HG02973 (cell line): Measurements from ENCODE around the gene ASPM.
"Not testable (repeated sequence)": the region's sequence is repeated elsewhere in the genome, so short reads cannot be mapped to it uniquely, and the experiment has no call there.

Experiments used
- ATAC-seq: cut with Tn5 transposase; IDR thresholded peaks from one replicate; pipeline ENCODE4 v1.9.1; 2021; ENCODE audit warnings: moderate library complexity; ENCODE audit not compliant: unreplicated experiment

Gene ASPM

DNA sequence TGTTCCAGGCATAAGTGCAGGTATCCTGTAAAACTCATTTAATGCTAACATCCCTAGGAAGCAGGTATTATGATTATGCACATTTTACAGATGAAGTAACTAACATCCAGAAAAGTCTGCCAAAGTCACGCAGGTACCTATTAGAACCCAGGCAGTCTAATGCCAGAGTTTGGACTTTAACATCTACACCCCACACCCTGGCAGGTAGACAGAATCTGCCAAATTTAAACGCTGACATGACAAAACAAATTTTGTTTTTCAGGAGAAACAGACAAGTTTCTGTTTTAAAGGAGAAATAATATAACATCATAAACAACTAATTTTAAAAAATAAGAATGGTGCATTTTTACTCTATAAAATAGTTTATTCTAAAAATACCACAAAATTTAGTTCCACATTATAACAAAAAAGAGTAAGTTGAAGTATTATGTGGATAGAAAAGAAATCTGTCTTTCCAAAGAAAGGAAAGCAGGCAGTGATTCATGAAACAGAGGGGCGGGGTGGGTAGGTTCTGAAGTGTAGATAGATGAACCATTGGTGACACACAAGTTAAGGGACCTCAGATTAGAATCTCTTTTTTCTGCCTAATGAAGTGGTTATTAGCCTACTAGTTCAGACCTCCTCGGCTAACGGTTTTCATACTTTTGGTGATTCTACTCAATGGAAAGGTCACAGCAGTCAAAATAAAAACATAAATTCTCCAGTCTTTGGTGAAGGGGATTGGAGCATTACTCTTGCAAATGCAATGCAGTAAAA lies 1.7 kb downstream of the ASPM start:
- ATAC-seq = no peak

DNA sequence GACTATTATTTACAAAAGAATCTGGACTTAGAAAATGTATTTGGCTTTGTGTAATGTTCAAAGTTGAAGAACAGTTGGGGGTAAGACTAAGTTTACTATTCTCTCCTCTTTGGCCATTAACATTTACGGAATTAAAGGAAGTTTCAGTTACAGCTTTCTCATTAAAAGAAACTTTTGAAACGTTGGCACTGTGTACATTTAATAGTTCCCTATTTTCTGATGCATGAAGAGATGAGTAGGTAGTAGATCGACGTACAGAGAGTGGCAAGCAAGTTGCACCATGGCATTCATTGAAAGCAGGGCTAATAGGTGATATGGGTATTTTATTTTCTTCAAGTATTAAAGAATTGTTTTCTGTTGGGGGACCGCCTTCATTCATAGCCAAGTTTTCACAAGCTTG lies 3.2 kb downstream of the ASPM start:
- no peak for ATAC-seq

DNA sequence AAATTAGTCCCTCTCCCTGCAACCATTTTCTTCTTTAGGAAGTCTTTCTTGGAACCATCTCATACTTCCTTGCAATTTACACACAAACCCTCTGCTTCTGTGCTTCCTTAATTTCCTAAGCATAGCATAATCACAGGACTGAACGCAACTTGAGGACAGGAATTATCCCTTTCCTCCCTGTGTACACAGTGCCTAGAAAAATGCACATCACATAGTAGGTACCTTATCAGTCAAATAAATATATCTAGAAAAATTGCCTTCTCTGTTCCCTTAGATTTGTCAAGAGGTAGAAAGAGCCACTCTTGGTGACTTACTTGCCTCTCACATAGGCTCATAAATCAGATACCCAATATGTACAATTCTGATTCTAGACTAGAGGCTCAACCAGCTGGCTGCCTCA lies 4.9 kb downstream of the ASPM start:
- no peak for ATAC-seq

DNA sequence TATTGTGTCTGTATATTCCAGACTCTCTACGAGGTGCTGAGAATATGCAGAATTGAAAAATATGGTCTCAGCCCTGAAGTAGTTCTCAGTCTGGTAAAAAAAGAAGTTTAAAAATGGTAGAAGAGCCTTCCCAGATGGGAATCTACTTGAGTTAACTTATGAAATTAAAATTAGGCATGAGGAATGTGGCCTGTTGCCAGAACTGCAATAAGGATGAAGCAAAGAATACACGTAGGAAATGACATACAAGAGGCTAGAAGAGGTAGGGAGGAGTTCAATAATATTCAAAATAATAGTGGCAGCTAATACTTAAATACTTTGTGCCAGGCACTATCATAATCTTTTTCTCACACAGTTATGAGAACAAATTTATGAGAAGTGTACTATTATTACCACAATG lies 6.3 kb downstream of the ASPM start:
- no peak for ATAC-seq

DNA sequence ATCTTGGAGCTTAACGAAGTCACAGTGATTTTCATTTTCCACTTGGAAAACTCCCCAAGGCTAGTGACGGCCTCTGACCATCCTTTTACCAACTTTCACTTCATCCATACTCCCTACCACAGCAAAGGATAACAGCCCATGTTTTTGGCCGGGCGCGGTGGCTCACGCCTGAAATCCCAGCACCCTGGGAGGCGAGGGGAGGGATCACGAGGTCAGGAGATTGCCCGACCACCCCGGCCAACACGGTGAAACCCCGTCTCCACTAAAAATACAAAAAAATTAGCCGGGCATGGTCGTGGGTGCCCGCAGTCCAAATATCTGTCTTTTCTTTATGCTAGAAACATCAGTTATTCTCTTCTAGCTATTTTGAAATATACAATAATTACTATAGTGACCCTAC lies 7.3 kb downstream of the ASPM start:
- no peak for ATAC-seq

DNA sequence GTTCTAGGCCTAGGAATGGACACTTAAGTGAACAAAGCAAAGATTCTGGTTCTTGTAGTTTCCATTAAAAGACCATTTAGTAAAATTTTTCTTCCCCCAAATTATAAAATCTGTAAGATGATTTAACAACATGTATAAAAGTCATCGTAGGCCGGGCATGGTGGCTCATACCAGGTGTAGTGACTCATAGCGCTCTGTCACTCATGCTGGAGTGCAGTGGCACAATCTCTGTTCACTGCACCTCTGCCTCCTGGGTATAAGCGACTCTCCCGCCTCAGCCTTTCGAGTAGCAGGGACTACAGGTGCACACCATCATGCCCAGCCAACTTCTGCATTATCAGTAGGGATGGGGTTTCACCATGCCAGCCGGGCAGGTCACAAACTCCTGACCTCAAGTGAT lies 9.1 kb downstream of the ASPM start:
- no peak for ATAC-seq

DNA sequence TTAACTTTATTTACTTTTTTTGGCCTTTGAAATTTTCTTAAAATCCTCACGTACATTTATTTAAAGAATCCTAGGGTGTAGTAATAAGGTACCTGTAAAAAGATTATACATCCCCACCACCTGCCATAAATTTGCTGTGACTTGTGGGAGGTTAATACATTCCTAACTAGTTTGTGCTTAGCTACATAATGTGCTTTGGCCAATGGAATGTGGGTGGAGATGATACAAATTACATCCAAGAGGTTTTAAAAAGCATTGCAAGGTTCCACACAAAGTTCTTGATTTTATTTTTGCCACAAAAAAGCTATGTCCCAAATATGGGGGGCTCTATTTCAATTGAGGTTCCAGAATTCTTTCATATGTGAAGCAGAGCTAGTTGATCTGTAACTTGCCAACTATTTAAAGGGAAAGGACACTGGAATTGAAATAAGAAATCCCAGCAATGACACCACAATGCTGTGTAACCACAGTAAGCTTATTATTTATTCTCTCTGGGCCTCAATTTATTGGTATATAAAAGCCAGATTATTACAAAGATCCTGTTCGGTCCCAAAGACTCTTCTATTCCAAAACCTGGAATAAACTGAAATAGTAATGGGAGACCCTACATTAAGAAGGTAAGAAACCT lies 15.7 kb downstream of the ASPM start:
- no peak for ATAC-seq

DNA sequence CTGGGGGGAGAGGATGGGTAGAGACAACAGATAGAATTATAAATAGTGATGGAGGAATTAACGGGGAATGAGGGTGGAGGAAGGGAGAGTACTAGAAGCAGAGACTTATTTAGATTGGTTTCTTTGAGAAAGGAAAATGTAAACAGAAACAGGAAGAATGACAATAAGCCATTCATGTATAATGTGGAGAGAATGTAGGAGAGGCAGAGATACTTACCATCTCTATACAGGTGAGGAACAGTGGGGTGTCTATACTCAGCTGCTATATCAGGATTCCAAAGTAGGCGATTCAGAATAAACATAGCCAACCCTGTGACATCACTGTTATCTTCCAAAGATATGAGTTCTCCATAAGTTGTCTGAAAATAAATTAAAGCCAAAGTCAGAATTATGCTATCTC lies 16.8 kb downstream of the ASPM start:
- ATAC-seq = no peak

DNA sequence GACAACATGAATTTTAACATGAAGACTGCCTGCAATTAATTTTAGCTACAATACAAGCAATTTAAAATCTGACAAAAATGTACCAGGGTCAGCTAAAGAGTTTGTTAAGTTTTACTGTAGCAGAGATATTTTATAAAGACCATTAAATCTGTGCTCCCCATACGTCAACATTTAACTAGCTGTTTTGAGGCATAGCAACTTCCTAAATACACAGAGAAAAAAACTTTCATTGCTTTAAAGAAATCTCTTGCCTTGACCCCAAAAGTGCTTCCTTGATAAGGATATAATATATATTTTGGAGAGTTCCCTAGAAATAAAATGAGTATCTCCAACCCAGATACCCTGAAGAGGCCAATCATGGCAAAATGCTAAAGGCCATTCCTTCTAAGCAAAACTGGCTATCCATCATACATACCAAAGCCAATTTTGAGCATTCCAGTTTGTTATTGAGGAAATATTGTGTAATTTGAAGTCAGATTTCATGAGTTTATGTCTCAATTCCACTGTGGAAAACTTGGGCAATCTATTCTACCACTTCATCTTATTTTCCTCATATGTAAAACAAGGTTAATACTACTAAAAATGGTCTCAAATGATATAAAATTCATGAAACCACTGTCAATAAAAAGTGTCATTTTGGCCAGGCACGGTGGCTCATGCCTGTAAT lies 19.1 kb downstream of the ASPM start:
- no peak for ATAC-seq

DNA sequence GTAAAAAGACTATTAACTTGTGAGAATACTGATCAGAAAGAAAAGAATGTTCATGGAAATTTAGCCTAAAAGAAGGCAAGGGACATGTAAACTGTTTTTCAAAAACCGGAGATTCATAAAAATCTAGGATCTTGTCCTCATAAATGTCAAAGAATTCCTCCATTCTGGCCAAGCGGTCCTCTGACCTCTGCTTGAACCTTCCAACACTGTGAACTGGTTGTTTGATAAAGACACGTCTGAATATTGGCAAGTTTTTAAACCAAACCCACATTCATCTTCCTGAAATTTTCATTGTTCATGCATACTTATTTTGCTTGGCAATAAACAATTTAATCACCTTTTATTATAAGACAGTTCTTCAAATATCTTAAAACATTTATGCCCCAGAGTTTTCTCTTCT lies 19.8 kb downstream of the ASPM start:
- ATAC-seq = no peak

DNA sequence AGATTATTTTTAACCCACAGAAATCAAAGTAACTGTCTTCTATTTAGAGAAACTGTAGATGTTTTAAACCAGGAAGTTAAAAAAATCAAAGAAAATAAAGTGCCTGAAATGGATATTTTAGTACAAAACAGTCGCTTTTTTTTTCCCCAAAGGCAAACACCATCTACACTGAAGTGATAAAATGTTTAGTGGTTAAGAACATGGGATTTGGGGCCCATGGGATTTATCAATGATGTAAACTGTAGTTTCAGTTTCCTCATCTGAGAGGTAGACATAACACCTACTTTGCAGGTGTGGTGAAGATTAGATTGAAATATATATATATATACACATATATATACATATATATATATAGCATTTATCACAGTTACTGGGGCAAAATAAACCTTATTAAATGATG lies 22.1 kb downstream of the ASPM start:
- ATAC-seq = no peak

DNA sequence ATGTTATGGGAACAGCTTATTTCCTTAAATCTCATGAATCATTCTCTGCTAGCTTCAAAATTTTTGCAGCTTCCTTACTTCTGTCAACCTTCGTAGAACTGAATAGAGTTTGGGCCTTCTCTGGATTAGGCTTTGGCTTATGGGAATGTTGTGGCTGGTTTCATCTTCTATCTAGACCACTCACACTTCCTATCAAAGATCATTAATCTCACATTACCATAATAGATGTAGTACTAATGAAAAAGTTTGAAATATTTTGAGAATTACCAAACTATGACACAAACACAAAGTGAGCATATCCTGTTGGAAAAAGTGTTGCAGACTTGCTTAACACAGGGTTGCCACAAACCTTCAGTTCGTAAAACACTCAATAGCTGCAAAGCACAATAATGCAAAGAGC lies 30.3 kb downstream of the ASPM start:
- no peak for ATAC-seq

DNA sequence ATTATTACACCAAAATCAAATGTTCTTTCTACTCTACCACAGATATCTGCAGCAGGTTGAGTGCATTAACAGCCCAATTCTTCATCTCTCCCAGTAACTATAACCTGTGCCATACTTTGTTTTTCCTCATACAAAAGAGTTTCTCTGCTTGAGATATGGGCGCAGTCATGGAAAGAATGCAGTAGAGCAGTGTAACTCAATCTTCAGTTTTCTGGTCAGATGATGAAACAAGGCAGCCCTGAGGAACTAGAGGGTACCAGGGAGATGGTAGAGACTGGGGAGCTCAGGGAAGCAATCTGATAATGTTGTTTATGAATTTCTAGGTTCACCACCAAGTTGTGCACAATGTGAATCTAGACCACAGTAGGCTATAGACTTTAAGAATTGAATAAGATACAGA lies 39.6 kb downstream of the ASPM start:
- ATAC-seq = no peak

DNA sequence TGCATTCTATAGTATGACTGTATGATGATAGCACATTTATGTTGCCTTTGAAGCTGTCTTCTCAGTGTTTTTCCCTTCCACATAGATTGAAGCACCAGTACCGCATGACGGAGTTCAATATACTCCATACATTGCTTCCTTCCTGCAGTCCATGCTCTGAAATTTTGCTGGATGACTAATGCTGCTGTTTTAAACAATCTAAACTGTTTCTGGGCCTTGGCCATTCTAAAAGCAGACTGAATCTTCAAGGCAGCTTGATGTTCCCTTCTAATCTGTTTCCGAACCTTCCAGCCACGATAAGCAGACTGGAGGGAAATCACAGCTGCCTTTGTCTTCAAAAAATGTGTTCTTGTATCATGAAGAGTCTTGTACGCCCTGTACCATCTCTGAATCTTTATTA lies 43.2 kb downstream of the ASPM start:
- ATAC-seq = no peak

DNA sequence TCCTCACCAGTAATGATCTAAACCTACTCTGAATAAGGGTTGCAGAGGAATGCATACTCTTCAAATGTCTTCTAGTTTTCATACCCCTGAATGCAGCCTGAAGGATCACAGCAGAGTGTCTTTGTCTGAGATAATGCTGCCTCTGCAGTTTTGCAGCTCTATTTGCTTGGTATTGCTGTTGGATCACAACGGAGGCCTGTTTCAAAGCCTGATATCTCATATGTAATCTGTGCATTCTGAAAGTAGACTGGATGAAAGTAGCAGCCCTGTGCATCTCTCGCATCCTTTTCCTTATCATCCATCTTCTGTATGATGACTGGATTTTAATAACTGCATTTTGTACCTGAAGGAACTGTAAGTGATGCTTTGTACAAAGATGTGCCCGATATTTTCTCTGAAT lies 44.5 kb downstream of the ASPM start:
- no peak for ATAC-seq

DNA sequence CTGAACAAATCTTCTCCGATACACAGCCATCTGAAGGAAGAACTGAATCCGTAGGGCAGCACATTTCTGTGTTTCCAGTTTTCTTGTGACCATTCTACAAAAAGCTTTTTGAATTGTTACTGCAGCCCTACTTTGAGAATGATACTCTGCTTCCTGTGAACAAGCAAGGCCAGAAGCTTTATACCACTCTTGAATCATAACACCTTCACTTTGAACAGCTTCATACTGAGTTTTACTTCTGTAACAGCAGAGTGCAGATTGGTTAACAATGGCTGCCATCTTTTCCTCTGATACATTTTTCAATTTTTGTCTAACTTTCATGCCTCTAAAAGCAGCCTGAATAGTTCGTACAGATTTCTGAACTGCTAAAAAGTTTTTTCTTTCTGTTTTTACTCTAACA lies 45.8 kb downstream of the ASPM start:
- ATAC-seq = no peak

DNA sequence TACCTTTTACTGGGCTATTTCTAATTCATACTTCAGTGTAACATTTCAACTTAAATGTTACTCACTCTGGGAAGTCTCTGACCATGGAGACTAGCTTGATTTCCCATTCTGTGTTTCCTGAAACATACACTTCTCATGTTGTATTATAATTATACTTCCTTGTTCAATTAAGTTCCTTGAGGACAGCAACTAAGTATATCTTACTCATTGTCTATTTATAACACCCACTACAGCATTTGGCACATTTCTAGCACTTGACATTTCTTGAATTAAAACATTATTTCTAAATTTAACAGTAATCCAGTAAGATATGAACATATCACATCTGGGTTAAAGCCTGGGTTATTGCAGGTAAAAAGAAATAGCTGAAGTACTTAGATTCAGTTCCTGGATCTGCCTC lies 47.0 kb downstream of the ASPM start:
- no peak for ATAC-seq

DNA sequence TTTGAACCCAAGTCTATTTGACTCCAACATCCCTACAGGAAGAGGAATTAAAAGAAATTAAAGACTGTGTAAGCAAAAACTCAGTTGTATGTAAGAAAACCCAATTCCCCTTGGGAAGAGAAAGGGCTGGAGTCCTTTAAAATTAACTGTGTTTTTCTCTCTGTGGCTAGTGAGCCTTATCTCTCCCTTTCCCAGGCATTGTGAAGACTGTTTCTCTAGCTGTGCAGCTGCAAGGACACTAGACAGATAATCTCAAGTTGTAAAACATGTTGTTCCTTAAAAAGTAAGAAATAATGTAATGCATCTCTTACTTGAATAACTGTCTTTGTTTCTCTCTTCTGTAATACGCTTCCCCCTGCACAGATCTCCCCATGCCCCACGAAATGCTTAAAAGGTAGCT lies 49.5 kb downstream of the ASPM start:
- ATAC-seq = not testable (repeated sequence)

DNA sequence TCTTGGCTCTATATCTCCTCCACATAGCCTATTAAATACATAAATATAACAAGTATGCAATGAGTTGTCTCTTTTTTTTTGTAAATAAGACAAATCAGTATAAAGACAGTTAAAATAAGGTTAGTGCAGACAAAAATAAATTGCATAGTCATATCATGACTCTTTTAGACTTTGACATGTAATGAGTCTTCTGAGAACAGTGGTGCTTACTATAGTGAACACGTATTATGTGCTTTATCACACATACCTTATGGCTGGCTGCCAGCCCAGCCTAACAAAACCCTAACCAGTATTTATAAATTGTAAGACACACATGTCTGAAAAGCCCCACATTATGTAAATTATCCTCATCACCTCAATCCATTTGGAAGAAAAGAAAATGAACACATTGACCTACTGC lies 50.3 kb downstream of the ASPM start:
- ATAC-seq = no peak

DNA sequence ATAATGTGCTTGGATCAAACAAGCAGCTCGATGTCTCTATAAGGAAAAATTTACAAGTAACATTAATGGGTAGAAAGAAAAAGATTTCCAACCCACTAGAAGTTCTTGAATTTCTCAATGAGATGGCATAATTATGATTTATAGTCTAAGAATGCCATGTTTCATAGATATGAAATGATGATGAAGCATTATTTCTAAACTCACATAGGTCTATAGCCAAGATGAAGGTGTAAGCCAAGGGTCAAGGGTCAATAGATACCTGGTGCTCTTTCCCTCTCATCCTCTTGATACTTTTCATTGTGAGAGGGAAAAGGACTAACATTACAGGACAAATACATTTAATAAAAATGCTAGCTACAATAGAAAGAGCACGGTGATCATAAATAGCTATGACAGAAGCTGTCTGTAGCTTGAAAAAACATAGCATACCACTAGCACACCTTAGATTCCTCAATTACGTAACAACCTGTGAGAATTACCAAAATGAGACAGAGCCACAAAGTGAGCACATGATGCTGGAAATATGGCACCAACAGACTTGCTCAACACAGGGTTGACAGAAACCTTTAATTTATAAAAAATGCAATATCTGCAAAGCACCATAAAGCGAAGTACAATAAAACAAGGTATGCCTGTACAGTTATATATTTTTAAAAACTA lies 53.1 kb downstream of the ASPM start:
- ATAC-seq = no peak

DNA sequence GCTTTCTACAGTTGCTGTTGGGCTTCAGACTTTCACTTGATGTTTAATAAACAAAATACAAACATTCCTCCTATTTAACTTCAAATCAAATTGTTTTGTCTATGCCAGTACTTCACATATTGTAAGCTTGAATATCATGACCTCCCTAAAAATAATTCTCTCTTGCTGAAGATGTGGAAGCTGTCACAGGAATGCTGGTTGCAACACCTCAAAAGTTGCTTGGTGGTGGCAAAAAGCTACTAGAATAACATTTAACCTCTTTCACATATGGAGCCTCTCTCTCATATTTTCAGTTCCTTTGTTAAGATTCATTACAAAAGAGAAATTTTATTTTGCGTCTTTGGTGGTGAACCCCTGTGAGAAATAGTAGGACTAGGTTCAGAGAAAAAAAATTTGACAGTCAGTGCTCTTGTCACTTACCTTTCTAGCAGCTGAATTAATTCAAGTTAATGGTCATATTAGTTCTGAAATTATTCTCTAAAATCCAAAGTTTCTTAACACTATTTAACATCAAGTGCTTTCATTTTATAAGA lies 53.9 kb downstream of the ASPM start:
- no peak for ATAC-seq

DNA sequence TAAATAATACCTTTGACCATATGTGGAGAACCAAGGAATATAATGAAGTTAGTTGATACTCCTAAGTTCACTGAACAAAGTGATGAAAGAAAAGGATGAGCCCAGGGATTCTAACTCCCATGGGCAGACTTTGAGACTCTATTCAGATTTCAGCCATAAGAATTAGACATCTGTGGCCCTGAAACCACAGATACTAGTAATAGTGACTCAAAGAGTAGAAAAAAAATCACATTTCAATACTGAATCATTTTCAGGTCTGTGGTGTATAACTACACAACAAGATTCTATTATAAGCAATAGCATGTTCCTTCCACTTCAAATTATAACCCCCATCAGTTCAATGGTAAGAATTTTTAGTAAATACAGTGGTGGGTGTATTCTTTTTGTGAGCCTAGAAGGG lies 63.0 kb downstream of the ASPM start:
- no peak for ATAC-seq
